Measurements from ENCODE around the gene MYBBP1A. TPM values are rescaled to one million over a fixed set of nuclear protein-coding genes. Genes with fewer than 3 reads are reported as not detected.

Gene MYBBP1A
- total and polyA plus RNA-seq, 2 of the 13 experiments (the other 11 are each of a cell fraction or from before 2014, with no cell fraction given): 18.6 to 54.8 TPM

- TF ChIP-seq ZNF883 (CRISPR knock-in tag; IDR thresholded peaks at IDR 0.05; ENCODE audit: not compliant biosample characterization) (no peak), ZNF326 (CRISPR knock-in tag; IDR thresholded peaks at IDR 0.05; ENCODE audit: borderline replicate concordance) (no peak), SAFB2 (CRISPR knock-in tag; IDR thresholded peaks at IDR 0.05; ENCODE audit: borderline replicate concordance, low read depth) (no peak), ZBTB20 (CRISPR knock-in tag; IDR thresholded peaks at IDR 0.05; ENCODE audit: borderline replicate concordance, low read depth) (no peak), ZBED4 (CRISPR knock-in tag; IDR thresholded peaks at IDR 0.05; ENCODE audit: borderline replicate concordance) (no peak), SRF (IDR thresholded peaks at IDR 0.05; ENCODE audit: low read depth, low read length) (peak; percentile 83), SCMH1 (CRISPR knock-in tag; IDR thresholded peaks at IDR 0.05; ENCODE audit: borderline replicate concordance) (no peak), CEBPB (IDR thresholded peaks at IDR 0.05; ENCODE audit: borderline replicate concordance, low read depth, low read length) (no peak), ZNF225 (CRISPR knock-in tag; IDR thresholded peaks at IDR 0.05) (no peak), CTCF (CRISPR knock-in tag; IDR thresholded peaks at IDR 0.05) (0 out of 2 replicates have a peak, but pooled peaks have one; percentile 6), THYN1 (CRISPR knock-in tag; IDR thresholded peaks at IDR 0.05; ENCODE audit: borderline replicate concordance, low read depth) (no peak)
Observed at GRCh38 chr17:4551141-4551540, 4.0 kb downstream of the MYBBP1A start (continued).
